OCI-LY7 (cell line): Measurements from ENCODE around the gene VAMP5. TPM values are rescaled to one million over a fixed set of nuclear protein-coding genes. Genes with fewer than 3 reads are reported as not detected.

ENCODE experiments used
- BruUV-seq: library from RNA; stranded (reverse); fragments of 400-500 nt; replicated peaks from 2 replicates; lab custom pipeline; 2021; lab: Mats Ljungman, UMichigan
- CTCF ChIA-PET: fragments of 300-600 bp; sonication (Branson Sonifier 250); formaldehyde crosslinking; loops from one replicate; lab custom pipeline; 2022; ENCODE audit warnings: antibody characterized with exemption; ENCODE audit not compliant: unreplicated experiment; lab: Charles Lee
- POLR2A ChIA-PET: fragments of 300-600 bp; sonication (Branson Sonifier 250); formaldehyde crosslinking; loops from one replicate; lab custom pipeline; 2022; ENCODE audit warnings: antibody characterized with exemption; lab: Charles Lee
- DNase-seq: peaks from one replicate; pipeline ENCODE4 v3.0.0-alpha.2; 2015; ENCODE audit warnings: low spot score
- H2AFZ ChIP-seq: fragments of 200-600 bp; sonication (generic), shearing (Covaris generic); 2 replicates; pipeline ENCODE4 v1.6.1; 2014; ENCODE audit warnings: mild to moderate bottlenecking, antibody characterized with exemption, low read length, moderate library complexity
- H3K27ac ChIP-seq: fragments of 200-600 bp; sonication (generic); 2 replicates; pipeline ENCODE4 v1.5.1; 2014; ENCODE audit warnings: mixed run types, low read depth, mild to moderate bottlenecking, moderate library complexity, low read length, inconsistent platforms; ENCODE audit not compliant: poor library complexity, severe bottlenecking
- H3K36me3 ChIP-seq: fragments of 200-600 bp; sonication (generic); 2 replicates; pipeline ENCODE4 v1.6.1; 2014; ENCODE audit warnings: mild to moderate bottlenecking, antibody characterized with exemption, low read length, moderate library complexity, mixed read lengths; ENCODE audit not compliant: insufficient read depth
- H3K4me1 ChIP-seq: fragments of 200-600 bp; sonication (generic); 2 replicates; pipeline ENCODE4 v1.5.1; 2014; ENCODE audit warnings: mild to moderate bottlenecking, low read length; ENCODE audit not compliant: insufficient read depth, poor library complexity, severe bottlenecking
- H3K4me2 ChIP-seq: fragments of 200-600 bp; sonication (generic); 2 replicates; pipeline ENCODE4 v1.6.1; 2014; ENCODE audit warnings: mild to moderate bottlenecking, low read length
- H3K4me3 ChIP-seq: fragments of 200-600 bp; sonication (generic); 2 replicates; pipeline ENCODE4 v1.5.1; 2014; ENCODE audit warnings: mild to moderate bottlenecking, low read depth, low read length; ENCODE audit not compliant: poor library complexity, severe bottlenecking
- H3K79me2 ChIP-seq: fragments of 200-600 bp; sonication (generic); 2 replicates; pipeline ENCODE4 v1.6.1; 2016; ENCODE audit warnings: low read depth, mild to moderate bottlenecking, low read length, moderate library complexity, mixed read lengths; ENCODE audit not compliant: insufficient read depth
- H3K9me2 ChIP-seq: fragments of 200-600 bp; sonication (generic); 2 replicates; pipeline ENCODE4 v1.6.1; 2016; ENCODE audit warnings: mild to moderate bottlenecking, low read length, mixed read lengths; ENCODE audit not compliant: insufficient read depth
- H3K9me3 ChIP-seq: fragments of 200-600 bp; sonication (generic); 2 replicates; pipeline ENCODE4 v1.6.1; 2014; ENCODE audit warnings: mild to moderate bottlenecking, mixed run types, low read length, mixed read lengths
- H4K20me1 ChIP-seq: fragments of 200-600 bp; sonication (generic); 2 replicates; pipeline ENCODE4 v1.6.1; 2014; ENCODE audit warnings: mild to moderate bottlenecking, antibody characterized with exemption, low read length, moderate library complexity, mixed read lengths; ENCODE audit not compliant: insufficient read depth
- EZH2phosphoT487 ChIP-seq: fragments of 200-600 bp; sonication (generic); IDR thresholded peaks from 2 replicates; pipeline ENCODE4 v1.6.1; 2018; ENCODE audit warnings: low read depth, borderline replicate concordance, mild to moderate bottlenecking, mixed run types, antibody characterized with exemption, low read length, moderate library complexity, mixed read lengths
- intact Hi-C: fragments of 100-400 bp; cut with micrococcal nuclease; formaldehyde crosslinking; loops from one replicate; pipeline ENCODE4 v1.10.0; 2022; ENCODE audit not compliant: unreplicated experiment
- total RNA-seq, 2 experiments: library from RNA; depleted of rRNA in 1 of 2; stranded (reverse); fragments of >200 nt in 1 of 2; shearing (Covaris generic) in 1 of 2; gene quantifications; 2 replicates each; pipeline ENCODE4 v1.2.3, GENCODE V29; 2014 to 2022
- TF ChIP-seq, protein P1 (sequence below): fragments of 200-600 bp; sonication (generic); conservative IDR thresholded peaks from 2 replicates; pipeline ENCODE4 v1.5.1; 2014; ENCODE audit warnings: mild to moderate bottlenecking, antibody characterized with exemption, low read length, moderate library complexity, mixed read lengths

The VAMP5 gene
- total RNA-seq, 2 experiments from 2014 or later: 3.0 to 3.9 TPM

DNA sequence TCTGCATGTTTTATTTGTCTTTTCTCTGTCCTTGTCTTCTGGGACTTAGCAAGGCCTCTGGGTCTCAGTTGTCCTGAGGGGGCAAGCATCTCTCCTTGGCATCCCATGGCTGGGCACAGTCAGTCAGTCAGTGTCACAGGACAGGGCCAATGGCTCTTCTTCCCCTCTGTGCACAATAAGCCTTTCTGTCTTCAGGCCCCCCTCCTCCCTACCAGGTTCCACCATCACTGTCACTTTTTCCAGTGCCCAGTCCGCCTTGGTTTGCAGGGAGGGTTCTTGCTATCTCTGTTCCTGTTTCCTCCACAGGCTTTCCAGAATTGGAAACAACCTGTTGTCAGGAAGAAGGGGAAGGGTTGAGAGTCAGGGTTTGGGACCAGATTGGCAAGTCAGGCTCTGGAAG, 1.7 kb upstream of the VAMP5 start:
- ChIA-PET POLR2A (no interaction called here), CTCF (no interaction called here)
- intact Hi-C loops: no loop called here
- BruUV-seq: no TSS peak
- H3K9me2 ChIP-seq: no peaks in the 10 kb centered on the region
- no peak for DNase-seq
- H2AFZ ChIP-seq: no peak overlapping the region
- peaks cover 49% of the 10 kb centered on the region for H3K36me3 ChIP-seq
- peaks cover 27% of the 10 kb centered on the region for H3K4me1 ChIP-seq
- TF ChIP-seq, protein P1, sequence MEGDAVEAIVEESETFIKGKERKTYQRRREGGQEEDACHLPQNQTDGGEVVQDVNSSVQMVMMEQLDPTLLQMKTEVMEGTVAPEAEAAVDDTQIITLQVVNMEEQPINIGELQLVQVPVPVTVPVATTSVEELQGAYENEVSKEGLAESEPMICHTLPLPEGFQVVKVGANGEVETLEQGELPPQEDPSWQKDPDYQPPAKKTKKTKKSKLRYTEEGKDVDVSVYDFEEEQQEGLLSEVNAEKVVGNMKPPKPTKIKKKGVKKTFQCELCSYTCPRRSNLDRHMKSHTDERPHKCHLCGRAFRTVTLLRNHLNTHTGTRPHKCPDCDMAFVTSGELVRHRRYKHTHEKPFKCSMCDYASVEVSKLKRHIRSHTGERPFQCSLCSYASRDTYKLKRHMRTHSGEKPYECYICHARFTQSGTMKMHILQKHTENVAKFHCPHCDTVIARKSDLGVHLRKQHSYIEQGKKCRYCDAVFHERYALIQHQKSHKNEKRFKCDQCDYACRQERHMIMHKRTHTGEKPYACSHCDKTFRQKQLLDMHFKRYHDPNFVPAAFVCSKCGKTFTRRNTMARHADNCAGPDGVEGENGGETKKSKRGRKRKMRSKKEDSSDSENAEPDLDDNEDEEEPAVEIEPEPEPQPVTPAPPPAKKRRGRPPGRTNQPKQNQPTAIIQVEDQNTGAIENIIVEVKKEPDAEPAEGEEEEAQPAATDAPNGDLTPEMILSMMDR: no peak
- H3K27ac ChIP-seq: no peak overlapping the region
- no peaks in the 10 kb centered on the region for H3K9me3 ChIP-seq
- H3K4me2 ChIP-seq: no peak overlapping the region
- H4K20me1 ChIP-seq: no peaks in the 10 kb centered on the region
- H3K79me2 ChIP-seq: peaks cover 29% of the 10 kb centered on the region; the same call in 1 of the 2 replicates
- no peak overlapping the region for H3K4me3 ChIP-seq

DNA sequence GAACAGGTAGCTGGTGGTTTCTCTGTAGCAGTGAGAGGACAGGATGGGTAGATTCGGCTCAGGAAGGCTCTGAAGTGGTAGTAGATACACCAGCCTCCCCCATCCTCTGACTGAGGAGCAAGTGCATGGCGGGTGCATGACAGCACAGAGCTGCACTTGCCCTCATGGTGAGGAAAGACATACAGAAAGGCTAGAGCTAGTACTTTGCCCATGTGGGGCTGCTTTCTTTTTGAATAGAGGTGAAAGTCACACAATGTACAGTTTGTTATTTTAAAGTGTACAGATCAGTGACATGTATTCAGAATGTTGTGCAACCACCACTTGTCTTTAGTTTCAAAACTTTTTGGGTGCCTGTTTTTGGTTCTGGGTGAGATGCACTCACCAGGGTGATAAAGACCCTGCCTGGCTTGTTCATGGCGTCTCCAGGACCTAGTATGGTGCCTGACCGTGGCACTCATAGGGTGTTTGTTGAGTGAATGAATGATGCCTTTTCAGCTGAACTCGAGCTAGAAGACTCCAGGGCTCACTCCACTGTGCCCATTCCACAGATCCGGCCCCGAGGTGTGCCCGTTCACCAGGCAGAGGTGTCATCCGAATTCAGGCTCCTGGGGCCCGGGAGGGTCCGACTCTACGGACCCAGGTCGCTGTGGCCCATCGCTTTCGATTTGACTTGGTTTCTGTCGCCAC, 421 bp upstream of the VAMP5 start:
- no TSS peak for BruUV-seq
- H3K9me2 ChIP-seq: no peaks in the 10 kb centered on the region
- H3K36me3 ChIP-seq: peaks cover 49% of the 10 kb centered on the region
- H3K27ac ChIP-seq: no peak overlapping the region
- H3K4me3 ChIP-seq: no peak overlapping the region
- no peak overlapping the region for H3K4me2 ChIP-seq
- peaks cover 16% of the 10 kb centered on the region; the same call in 1 of the 2 replicates for H3K79me2 ChIP-seq
- H4K20me1 ChIP-seq: no peaks in the 10 kb centered on the region
- DNase-seq: no peak
- H3K4me1 ChIP-seq: peaks cover 27% of the 10 kb centered on the region
- H2AFZ ChIP-seq: no peak overlapping the region
- POLR2A ChIA-PET: interaction anchor here (0.8 kb wide), 1 partner anchor 13 kb away, joined by 3 read pairs; no protein-coding TSS in a partner anchor
- CTCF ChIA-PET: no interaction called here
- intact Hi-C loops: no loop called here
- no peaks in the 10 kb centered on the region for H3K9me3 ChIP-seq
- TF ChIP-seq EZH2phosphoT487: no peak
- TF ChIP-seq, protein P1: no peak
